D721Med (cell line): ENCODE data around the gene MAP3K4.
A peak's percentile ranks its signal among the peaks of the same experiment; 100 is the strongest.

Experiments
- DNase-seq: peaks from one replicate; pipeline ENCODE4 v3.0.0; 2011; ENCODE audit warnings: low spot score; ENCODE audit not compliant: insufficient read length
- FAIRE-seq: peaks from 2 replicates; lab custom pipeline; 2011; peaks lifted over from hg19 to GRCh38; lab: Jason Lieb, UNC
- CTCF ChIP-seq: IDR thresholded peaks from 2 replicates; pipeline ENCODE4 v1.5.1; 2012; ENCODE audit warnings: mild to moderate bottlenecking, control low read depth; ENCODE audit not compliant: insufficient read depth; ENCODE audit errors: missing control alignments

Gene MAP3K4

GRCh38 chr6:161152907-161153662 lies 161.5 kb downstream of the MAP3K4 start:
- no peak for FAIRE-seq
- DNase-seq: no peak
- TF ChIP-seq CTCF: peak; percentile 23

DNA sequence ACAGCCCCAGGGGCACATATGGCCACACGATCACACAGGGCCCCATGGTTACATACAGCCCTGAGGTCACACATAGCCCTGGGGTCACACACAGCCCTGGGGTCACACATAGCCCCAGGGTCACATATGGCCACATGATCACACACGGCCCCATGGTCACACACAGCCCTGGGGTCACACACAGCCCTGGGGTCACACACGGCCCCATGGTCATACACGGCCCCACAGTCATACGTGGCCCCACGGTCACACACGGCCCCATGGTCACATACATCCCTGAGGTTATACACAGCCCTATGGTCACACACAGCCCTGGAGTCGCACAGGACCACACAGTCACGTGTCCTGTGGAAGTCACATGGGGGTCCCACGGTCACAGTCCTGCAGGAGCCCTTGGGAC lies 162.2 kb downstream of the MAP3K4 start:
- DNase-seq (no peak), FAIRE-seq (no peak)
- TF ChIP-seq CTCF: no peak

- DNase-seq: no peak
- TF ChIP-seq CTCF: no peak
- FAIRE-seq: no peak
Observed at GRCh38 chr6:161154796-161155335, 163.3 kb downstream of the MAP3K4 start.

DNA sequence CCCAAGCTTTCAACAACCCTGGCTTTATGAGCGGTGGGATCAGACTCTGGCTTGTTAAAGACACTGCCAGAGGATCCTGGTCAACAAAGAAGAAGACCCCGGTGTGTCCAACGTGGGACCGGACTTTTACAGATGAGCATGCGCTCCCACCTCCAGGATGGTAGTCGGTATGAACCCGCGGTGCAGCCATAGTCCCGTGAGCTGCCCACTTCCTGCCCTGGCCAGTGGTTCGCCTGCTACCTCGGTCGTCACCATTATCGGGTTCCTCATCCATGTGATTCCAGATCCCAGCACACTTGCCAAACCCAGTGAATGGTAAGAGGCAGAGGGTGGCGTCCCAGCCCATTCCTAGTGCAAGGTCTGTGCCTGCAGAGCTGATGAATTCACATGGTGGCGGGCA lies 169.6 kb downstream of the MAP3K4 start:
- FAIRE-seq: no peak
- no peak for TF ChIP-seq CTCF

DNA sequence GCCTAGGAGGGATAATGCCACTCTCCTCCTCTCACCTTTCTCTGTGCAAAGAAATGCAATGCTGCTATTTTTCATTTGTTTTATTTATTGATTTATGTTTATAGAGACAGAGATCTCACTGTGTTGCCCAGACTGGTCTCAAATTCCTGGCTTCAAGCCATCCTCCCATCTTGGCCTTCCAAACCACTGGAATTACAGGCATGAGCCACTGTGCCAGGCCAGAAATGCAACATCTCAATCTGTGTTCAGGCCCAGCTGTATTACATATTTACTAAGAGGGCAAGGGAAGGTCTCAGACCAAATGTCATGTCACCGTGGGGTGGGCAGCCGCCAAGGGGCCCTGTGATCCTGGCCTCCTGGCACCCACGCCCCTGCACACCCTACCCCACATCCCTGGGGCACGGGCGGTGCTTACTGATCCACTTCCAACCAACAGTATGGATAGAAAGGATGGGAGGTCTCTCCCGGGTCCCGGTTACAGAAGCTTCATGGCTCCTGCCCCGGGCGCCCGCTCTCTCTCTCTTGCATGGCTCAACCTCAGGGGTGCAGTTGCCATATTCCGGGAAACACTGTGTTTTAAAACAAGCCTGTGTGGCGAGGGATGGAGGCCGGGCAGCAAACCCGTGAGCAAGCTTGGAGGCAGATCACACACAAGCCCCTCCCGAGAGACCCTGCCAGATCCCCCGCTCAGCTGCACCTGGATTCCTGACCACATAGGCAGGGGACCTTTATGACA lies 170.5 kb downstream of the MAP3K4 start:
- FAIRE-seq (no peak), DNase-seq (no peak)
- TF ChIP-seq CTCF: no peak

More for the DNA sequence above, 169.6 kb downstream of the MAP3K4 start:
- no peak for DNase-seq

DNA sequence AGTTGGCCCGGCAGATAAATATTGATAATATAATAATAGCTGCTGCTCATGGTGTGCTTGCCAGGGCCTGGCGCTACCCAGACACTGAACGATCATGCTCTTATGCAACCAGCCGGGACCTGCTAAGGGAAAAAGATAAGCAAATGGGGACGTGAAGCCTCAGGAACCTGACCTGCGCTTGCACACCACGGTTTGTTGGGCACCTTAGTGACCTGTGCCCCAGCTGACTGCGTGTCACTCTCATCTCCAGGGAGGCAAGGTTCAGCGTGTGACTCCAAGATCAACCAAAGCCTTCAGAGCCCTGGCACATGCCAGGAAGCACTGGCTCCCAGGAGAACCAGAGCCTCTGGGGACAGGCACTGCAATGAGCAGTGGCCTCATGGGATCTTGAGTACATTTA lies 171.2 kb downstream of the MAP3K4 start:
- DNase-seq (no peak), FAIRE-seq (no peak)
- TF ChIP-seq CTCF: no peak
